K562 (cell line): ENCODE results near the gene ACTL9. TPM values are rescaled to one million over a fixed set of nuclear protein-coding genes. Genes with fewer than 3 reads are reported as not detected.
A peak's percentile ranks its signal among the peaks of the same experiment; 100 is the strongest.

Experiments
- ADNP ChIP-seq: fragments of 200-800 bp; sonication (Bioruptor generic); IDR thresholded peaks from 2 replicates; pipeline ENCODE4 v1.6.1; 2016; ENCODE audit warnings: missing genetic modification characterization, missing compliant biosample characterization
- ATF7 ChIP-seq: fragments of 450-650 bp; IDR thresholded peaks from 2 replicates; pipeline ENCODE4 v1.7.1; 2014; ENCODE audit warnings: mild to moderate bottlenecking, moderate library complexity
- C11orf30 ChIP-seq: fragments of 450-650 bp; IDR thresholded peaks from 2 replicates; pipeline ENCODE4 v1.6.1; 2016; ENCODE audit warnings: low read depth, mild to moderate bottlenecking
- CREM ChIP-seq: IDR thresholded peaks from 2 replicates; pipeline ENCODE4 v1.6.1; 2014; ENCODE audit warnings: antibody characterized with exemption, low read depth
- DPF2 ChIP-seq: fragments of 450-650 bp; IDR thresholded peaks from 2 replicates; pipeline ENCODE4 v1.6.1; 2016
- EGR1 ChIP-seq: fragments of 450-650 bp; conservative IDR thresholded peaks from 2 replicates; pipeline ENCODE4 v1.6.1; 2017; ENCODE audit warnings: mild to moderate bottlenecking
- GABPA ChIP-seq: fragments of 200-800 bp; sonication (Bioruptor generic); conservative IDR thresholded peaks from 2 replicates; pipeline ENCODE4 v1.6.1; 2016; ENCODE audit warnings: low read depth, missing genetic modification characterization, missing compliant biosample characterization
- GABPB1 ChIP-seq: sonication (generic); formaldehyde crosslinking; IDR thresholded peaks from 2 replicates; pipeline ENCODE4 v1.8.0; 2022; ENCODE audit warnings: mild to moderate bottlenecking, missing genetic modification reagents
- GTF3C2 ChIP-seq: IDR thresholded peaks from 3 replicates; pipeline ENCODE4 v1.6.1; 2011; ENCODE audit warnings: borderline replicate concordance, mild to moderate bottlenecking, moderate library complexity; ENCODE audit not compliant: insufficient read length; ENCODE audit errors: extremely low read depth
- HLTF ChIP-seq: fragments of 450-650 bp; IDR thresholded peaks from 2 replicates; pipeline ENCODE4 v1.6.1; 2016
- MAX ChIP-seq: sonication (generic); formaldehyde crosslinking; IDR thresholded peaks from 2 replicates; pipeline ENCODE4 v1.9.0; 2022; ENCODE audit warnings: mild to moderate bottlenecking, missing genetic modification reagents
- MTF1 ChIP-seq: fragments of 250-450 bp; sonication (Bioruptor Pico); IDR thresholded peaks from 2 replicates; pipeline ENCODE4 v1.9.0; 2021; ENCODE audit warnings: moderate library complexity, mild to moderate bottlenecking, inconsistent platforms, borderline replicate concordance
- NFRKB ChIP-seq: fragments of 450-650 bp; IDR thresholded peaks from 2 replicates; pipeline ENCODE4 v1.6.1; 2016; ENCODE audit warnings: low read depth
- PPARD ChIP-seq: fragments of 250-450 bp; sonication (Bioruptor Pico); IDR thresholded peaks from 2 replicates; pipeline ENCODE4 v1.8.0; 2022; ENCODE audit warnings: inconsistent platforms, mild to moderate bottlenecking, moderate library complexity
- RCOR1 ChIP-seq, 2 experiments: IDR thresholded peaks; 2 replicates each; pipeline ENCODE4 v1.6.1; 2012; ENCODE audit warnings: low read depth in 2 of 2, low read length in 2 of 2, borderline replicate concordance in 1 of 2, improper control_type of control experiment in 1 of 2
- RNF2 ChIP-seq: sonication (generic); IDR thresholded peaks from 2 replicates; pipeline ENCODE4 v1.6.1; 2016
- SAFB2 ChIP-seq: fragments of 200-400 bp; formaldehyde crosslinking; IDR thresholded peaks from 2 replicates; pipeline ENCODE4 v1.6.1; 2018; ENCODE audit warnings: borderline replicate concordance, low read length, low read depth, moderate library complexity; ENCODE audit not compliant: severe bottlenecking
- SIX5 ChIP-seq, 2 experiments: IDR thresholded peaks; 2 replicates each; pipeline ENCODE4 v1.6.1; 2011; ENCODE audit warnings: low read length in 2 of 2, borderline replicate concordance in 1 of 2, low read depth in 1 of 2, mild to moderate bottlenecking in 1 of 2, moderate library complexity in 1 of 2; ENCODE audit not compliant: insufficient read depth in 1 of 2
- XRCC4 ChIP-seq: IDR thresholded peaks from one replicate; pipeline ENCODE4 v1.6.1; 2011; ENCODE audit not compliant: insufficient read depth, insufficient read length; ENCODE audit errors: extremely low read depth
- ZBTB11 ChIP-seq, 3 experiments: fragments of 200-800 bp in 1 of 3; fragments of 250-450 bp in 1 of 3; fragments of 450-650 bp in 1 of 3; sonication (Bioruptor Pico) in 1 of 3; sonication (Bioruptor generic) in 1 of 3; formaldehyde crosslinking in 1 of 3; IDR thresholded peaks; 2 replicates each; pipeline versions ENCODE4 v1.6.1 to v1.8.0; 2016 to 2022; ENCODE audit warnings: mild to moderate bottlenecking in 2 of 3, missing genetic modification characterization in 2 of 3, missing compliant biosample characterization in 1 of 3, moderate library complexity in 1 of 3
- ZC3H8 ChIP-seq: fragments of 450-650 bp; IDR thresholded peaks from 2 replicates; pipeline ENCODE4 v1.6.1; 2017
- ZNF174 ChIP-seq: fragments of 250-450 bp; sonication (Bioruptor Pico); IDR thresholded peaks from 2 replicates; pipeline ENCODE4 v1.4.0; 2020; ENCODE audit warnings: mild to moderate bottlenecking
- ZNF184 ChIP-seq: sonication (generic); formaldehyde crosslinking; IDR thresholded peaks from 2 replicates; pipeline ENCODE4 v1.5.0; 2020; ENCODE audit warnings: missing genetic modification reagents
- polyA plus RNA-seq, 8 experiments: library from polyadenylated mRNA; depleted of rRNA in 4 of 8; stranded (reverse) in 5 of 8; unstranded in 3 of 8; fragments of >200 nt; fragmentation: Nextera tagmentation in 2 of 8; fragmentation: Illumina TruSeq in 1 of 8; extraction: Ambion mirVana in 2 of 8; extraction: Trizol in 1 of 8; gene quantifications; 2 replicates each; pipeline versions ENCODE4 v1.2.1 to v1.2.3, GENCODE V29; 2011 to 2014; ENCODE audit warnings: inconsistent platforms in 1 of 8, missing spikeins in 1 of 8
- total RNA-seq, 7 experiments: library from RNA; depleted of rRNA in 6 of 7; stranded (reverse); fragments of >200 nt in 6 of 7; fragmentation: Illumina TruSeq in 2 of 7; extraction: Trizol in 2 of 7; gene quantifications; 2 replicates each; pipeline versions ENCODE4 v1.2.1 to v1.2.3, GENCODE V29; 2011 to 2021; ENCODE audit warnings: low replicate concordance in 1 of 7

Gene ACTL9
- total and polyA plus RNA-seq, 9 of the 15 experiments (the other 6 are each of a cell fraction or from before 2014, with no cell fraction given): not detected

GRCh38 chr19:8654591-8655339 lies 43.8 kb downstream of the ACTL9 start (continued):
- TF ChIP-seq NFRKB (no peak), RNF2 (no peak), ADNP (tag) (peak; percentile 55; the same call in 1 of the 2 replicates), C11orf30 (no peak), HLTF (no peak), ZNF174 (CRISPR knock-in tag) (no peak), MAX (no peak), PPARD (no peak), SAFB2 (no peak), CREM (0 out of 2 replicates have a peak, but pooled peaks have one; percentile 9), GABPB1 (CRISPR knock-in tag) (0 out of 2 replicates have a peak, but pooled peaks have one; percentile 41), ATF7 (no peak), ZBTB11 (CRISPR knock-in tag; IDR thresholded peaks at IDR 0.05) (no peak), XRCC4 (no peak), EGR1 (no peak), MTF1 (CRISPR knock-in tag) (no peak), GTF3C2 (no peak), ZC3H8 (no peak), GABPA (tag) (peak; percentile 51), DPF2 (no peak), ZNF184 (CRISPR knock-in tag) (no peak), SIX5 (IDR thresholded peaks at IDR 0.05; ENCODE audit: borderline replicate concordance in 1 of 2, insufficient read depth in 1 of 2, low read depth in 1 of 2, low read length in 2 of 2) (no peak), RCOR1 (IDR thresholded peaks at IDR 0.05; ENCODE audit: borderline replicate concordance in 1 of 2, low read depth in 2 of 2, low read length in 2 of 2) (peak in 1 of 2 experiments; percentile 53; a peak in 1 of 4 replicates)
